ENCODE results near the gene ZNF514.
A peak's percentile ranks its signal among the peaks of the same experiment; 100 is the strongest.
"Not testable (repeated sequence)": the region's sequence is repeated elsewhere in the genome, so short reads cannot be mapped to it uniquely, and the experiment has no call there.

ZNF514 gene

DNA sequence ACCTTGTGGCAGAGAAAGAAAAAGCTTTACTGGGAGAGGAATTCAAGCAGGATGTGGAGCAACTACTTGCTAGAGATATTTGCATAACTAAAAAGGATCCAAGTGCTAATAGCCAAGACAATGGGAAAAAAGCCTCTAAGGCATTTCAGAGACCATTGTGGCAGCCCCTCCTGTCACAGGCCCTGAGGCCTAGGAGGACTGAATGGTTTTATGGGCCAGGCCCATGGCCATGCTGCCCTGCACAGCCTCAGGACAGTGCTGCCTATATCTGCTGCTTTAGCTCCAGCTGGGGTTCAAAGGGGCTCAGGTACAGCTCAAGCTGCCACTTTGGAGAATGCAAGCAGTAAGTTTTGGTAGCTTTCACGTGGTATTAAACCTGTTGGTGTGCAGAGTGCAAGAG, 20.9 kb downstream of the ZNF514 start:
- DNase-seq (ENCODE audit: low read depth in 1 of 2, low spot score in 1 of 2): no peak

DNA sequence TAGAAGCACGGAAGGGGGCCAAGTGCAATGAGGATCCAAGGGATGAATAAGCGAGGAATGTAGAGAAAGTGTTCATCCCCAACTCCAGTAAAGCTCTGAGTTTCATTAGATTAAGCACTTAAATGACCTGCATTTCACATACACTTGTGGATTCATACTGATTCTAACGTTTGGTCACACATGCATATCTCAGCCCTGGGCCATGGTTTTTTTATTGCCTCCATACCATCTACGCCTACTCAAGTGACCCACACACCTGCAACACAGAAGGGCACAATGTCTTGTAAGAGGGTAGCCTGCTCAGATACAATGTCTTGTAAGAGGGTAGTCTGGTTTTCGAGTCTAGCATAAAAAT, 37.5 kb downstream of the ZNF514 start:
- no peak for DNase-seq (ENCODE audit: low read depth in 1 of 2, low spot score in 1 of 2)

DNA sequence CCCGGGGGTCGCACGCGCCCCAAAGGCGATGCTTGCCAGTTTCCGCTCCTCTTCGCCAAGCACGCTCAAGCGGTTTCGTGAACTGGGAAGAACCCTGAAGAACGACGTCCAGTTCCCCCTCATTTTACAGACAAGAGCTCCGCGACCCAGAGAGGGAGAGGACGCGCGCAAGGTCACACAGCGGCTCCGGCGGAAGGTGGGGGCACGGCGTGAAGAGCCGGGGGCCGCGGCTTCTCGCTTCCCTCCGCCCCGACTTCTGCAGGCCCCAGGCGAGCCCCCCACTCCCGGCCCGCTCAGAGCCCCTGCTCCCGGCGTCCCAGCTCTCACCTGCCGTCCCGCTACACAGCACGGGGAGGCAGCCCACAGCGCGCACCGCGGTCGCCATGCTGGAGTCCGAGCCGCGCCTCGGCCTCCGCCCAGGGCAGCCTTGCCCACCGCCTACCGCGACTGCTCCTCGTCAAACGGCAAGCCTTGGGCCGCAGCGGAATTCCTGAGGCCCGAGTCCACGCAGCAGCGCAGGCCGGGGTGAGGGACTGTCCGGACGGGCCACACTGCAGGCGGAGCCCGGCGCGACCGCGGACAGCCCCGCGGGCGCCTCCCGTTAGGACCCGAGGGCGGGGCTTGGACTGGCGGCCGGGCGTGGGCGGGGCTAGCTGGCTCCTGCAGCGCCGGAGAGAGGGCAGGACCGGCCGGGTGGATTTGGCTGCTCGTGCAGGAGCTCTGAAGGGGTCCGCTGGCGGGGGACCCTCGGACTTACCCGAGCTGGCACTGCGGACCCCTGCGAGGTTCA, 38.0 kb downstream of the ZNF514 start, which contains the start of gene MRPS5:
TSS of gene MRPS5 (minus strand) at position 402 of the 790 bp plus-strand sequence. CDS start at position 385, 17 bp downstream.
- DNase-seq (ENCODE audit: low read depth in 1 of 2, low spot score in 1 of 2): peak; percentile 80 to 84

DNA sequence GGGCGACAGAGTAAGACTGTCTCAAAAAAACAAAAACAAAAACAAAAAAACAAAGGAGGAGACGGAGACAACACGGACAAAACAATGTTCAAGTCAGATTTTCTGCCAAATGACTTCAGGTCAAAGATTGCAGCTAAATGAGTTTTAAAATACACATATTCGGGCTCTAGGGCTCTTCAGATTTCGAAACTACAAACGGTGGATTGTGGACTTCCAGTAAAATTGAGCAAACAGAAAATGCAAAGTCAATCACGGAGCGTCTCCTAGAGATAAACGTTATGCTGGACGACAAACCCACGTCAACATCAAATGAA, 38.6 kb downstream of the ZNF514 start:
- DNase-seq (ENCODE audit: low read depth in 1 of 2, low spot score in 1 of 2): no peak

DNA sequence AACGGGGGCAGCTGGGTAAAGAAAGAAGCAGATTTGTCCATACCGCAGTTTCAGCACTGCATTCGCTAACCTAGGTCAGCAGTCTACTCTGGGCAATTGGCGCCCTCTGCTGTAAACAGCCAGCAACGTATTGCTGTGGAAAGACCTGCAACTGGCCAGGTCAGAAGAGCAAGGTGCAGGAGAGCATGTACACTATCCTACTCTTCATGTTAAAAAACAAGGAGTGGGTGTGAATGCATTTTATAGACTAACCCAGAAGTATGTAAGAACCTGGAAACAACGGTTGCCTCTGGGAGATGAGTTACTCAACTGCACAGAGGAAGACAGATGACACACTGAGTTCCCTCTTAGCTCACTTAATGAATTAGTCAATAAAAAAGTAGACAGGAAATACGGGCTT, 44.2 kb downstream of the ZNF514 start:
- DNase-seq (ENCODE audit: low read depth in 1 of 2, low spot score in 1 of 2): peak; percentile 32 to 63

DNA sequence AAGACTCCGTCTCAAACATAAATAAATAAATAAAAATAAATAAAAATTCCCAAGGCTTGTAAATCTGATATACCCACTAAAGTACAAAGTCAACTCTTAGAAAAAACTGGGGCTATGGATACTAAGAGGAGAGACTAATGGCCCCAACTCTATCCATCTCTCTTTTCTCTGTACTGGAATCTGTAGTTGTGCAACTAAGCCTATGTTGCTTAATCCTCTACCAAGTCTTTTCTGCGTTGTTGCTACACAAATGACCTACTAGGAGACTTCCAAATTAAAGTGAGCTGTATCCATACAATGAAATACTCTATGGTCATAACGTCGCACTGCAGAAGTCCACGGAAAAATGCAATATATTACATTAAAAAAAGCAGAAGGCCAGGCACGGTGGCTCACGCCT, 46.2 kb downstream of the ZNF514 start:
- DNase-seq (ENCODE audit: low read depth in 1 of 2, low spot score in 1 of 2): no peak

DNA sequence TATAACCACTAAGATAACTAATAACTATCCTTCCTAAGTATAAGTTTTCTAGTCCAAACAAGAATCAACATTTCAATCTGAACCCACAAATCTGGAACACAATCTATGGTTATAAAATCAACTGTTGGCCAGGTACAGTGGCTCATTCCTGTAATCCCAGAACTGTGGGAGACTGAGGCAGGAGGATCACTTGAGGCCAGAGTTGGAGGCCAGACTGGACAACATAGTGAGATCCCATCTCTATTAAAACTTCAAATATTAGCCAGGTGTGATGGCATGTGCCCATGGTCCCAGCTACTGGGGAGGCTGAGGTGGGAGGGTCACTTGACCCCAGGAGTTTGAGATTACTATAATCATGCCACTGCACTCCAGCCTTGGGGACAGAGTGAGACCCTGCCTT, 49.3 kb downstream of the ZNF514 start:
- DNase-seq (ENCODE audit: low read depth in 1 of 2, low spot score in 1 of 2): no peak

DNA sequence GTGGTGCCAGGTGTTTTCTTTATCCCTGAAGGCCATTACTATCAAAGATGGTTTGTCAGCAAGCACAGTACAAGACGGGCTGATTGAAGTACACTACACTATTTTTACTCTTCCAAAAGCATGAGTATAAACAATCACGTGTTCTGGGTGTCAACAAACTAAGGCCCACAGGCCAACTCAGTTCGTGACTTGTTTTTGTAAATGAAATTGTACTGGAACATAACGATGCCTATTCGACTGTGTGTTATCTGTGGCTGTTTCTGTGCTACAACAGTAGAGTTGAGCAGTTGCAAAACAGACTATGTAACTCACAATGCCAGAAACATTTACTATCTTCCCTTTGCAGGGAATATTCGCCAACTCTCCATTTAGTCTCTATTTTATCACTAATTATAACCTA, 50.4 kb downstream of the ZNF514 start:
- DNase-seq (ENCODE audit: low read depth in 1 of 2, low spot score in 1 of 2): no peak

DNA sequence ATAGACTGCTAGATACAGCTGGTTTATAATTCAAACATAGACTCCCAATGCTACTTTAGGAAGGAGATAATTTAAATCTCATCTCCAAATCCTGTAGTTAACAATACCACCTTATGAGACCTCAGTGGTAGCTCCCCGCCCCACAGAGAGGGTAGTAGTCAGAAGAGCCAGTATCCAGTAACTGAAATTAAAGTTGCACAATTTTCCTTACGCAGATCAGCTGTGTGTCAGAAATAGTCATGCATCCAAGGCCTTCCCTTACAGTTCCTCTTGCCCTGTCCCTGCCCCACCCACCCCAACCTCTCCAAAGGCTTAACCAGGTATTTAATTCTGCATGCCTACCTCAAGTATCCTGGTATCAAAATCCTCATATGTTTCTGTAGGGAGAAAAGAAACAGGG, 53.6 kb downstream of the ZNF514 start:
- DNase-seq (ENCODE audit: low read depth in 1 of 2, low spot score in 1 of 2): no peak

DNA sequence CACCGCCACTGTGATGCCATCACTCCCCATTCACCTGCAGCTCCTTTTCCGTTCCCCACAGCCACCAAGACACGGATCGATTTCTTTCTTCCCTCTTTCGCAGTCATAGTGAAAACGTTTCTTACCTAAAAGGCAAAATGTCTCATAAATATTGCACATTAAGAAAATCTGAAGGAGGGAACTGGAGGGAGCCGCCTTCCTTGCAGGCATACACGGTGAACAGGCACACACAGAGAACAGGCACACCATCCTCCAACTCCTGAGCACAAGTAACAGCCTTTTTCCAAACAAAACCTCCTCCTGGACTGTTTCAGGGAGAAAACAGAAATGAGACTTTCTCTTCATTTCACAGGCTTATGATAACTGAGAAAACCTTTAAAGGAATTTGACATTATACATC, 55.0 kb downstream of the ZNF514 start:
- DNase-seq (ENCODE audit: low read depth in 1 of 2, low spot score in 1 of 2): no peak

DNA sequence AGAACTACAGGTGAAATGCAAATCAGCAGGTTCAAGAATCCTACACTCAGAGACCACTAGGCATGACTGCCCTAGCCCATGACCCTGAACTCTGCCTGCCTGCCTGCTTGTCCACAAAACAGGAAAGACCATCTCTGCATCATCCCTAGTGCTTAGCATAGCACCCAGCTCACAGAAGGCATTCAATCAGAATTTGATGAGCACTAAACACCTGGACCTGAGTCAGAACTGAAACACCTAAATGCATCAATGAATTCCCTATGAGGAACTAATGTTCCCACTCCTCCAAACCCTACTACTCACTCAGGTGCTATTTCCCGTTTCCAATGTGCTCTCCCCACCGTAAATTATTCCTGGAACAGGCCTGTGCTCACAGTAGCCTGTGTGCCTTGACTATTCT, 59.7 kb downstream of the ZNF514 start:
- DNase-seq (ENCODE audit: low read depth in 1 of 2, low spot score in 1 of 2): no peak

DNA sequence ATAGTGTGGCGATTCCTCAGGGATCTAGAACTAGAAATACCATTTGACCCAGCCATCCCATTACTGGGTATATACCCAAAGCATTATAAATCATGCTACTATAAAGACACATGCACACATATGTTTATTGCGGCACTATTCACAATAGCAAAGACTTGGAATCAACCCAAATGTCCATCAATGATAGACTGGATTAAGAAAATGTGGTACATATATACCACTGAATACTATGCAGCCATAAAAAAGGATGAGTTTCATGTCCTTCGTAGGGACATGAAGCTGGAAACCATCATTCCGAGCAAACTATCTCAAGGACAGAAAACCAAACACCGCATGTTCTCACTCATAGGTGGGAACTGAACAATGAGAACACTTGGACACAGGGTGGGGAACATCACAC, 61.4 kb downstream of the ZNF514 start:
- not testable (repeated sequence) for DNase-seq (ENCODE audit: low read depth in 1 of 2, low spot score in 1 of 2)
